Gastrocnemius medialis (tissue), 4 donors: ENCODE results near the gene NDUFA12. TPM values are rescaled to one million over a fixed set of nuclear protein-coding genes. Genes with fewer than 3 reads are reported as not detected.

Experiments used
- ATAC-seq, 2 donors: fragments of 150-250 bp; one replicate each; pipeline ENCODE4 v1.9.1; 2016
- DNase-seq, 2 donors: peaks; one replicate each; pipeline ENCODE4 v3.0.0-alpha.2; 2019
- H3K27ac ChIP-seq, 4 donors: fragments of 200-600 bp; sonication (generic); 1 replicate in 1 of 4; 2 replicates in 3 of 4; pipeline ENCODE4 v1.5.1; 2016 to 2018; ENCODE audit warnings: mild to moderate bottlenecking in 2 of 4, moderate library complexity in 1 of 4
- H3K27me3 ChIP-seq, 3 donors: fragments of 200-600 bp; sonication (generic) in 2 of 3; 1 replicate in 1 of 3; 2 replicates in 2 of 3; pipeline versions ENCODE4 v1.5.1 to v1.6.0; 2016 to 2019; ENCODE audit warnings: mild to moderate bottlenecking in 1 of 3, moderate library complexity in 1 of 3
- H3K36me3 ChIP-seq, 2 donors: fragments of 200-600 bp; sonication (generic) in 1 of 2; one replicate each; pipeline ENCODE4 v1.5.1; 2017 to 2018
- H3K4me1 ChIP-seq, 2 donors: fragments of 200-600 bp; sonication (generic) in 1 of 2; one replicate each; pipeline ENCODE4 v1.5.1; 2016 to 2017; ENCODE audit warnings: mild to moderate bottlenecking in 2 of 2
- H3K4me3 ChIP-seq, 4 donors: fragments of 200-600 bp; sonication (generic) in 3 of 4; 1 replicate in 1 of 4; 2 replicates in 3 of 4; pipeline ENCODE4 v1.5.1; 2016 to 2019; ENCODE audit warnings: mild to moderate bottlenecking in 2 of 4
- H3K9me3 ChIP-seq, 3 donors: fragments of 200-600 bp; sonication (generic) in 2 of 3; 1 replicate in 1 of 3; 2 replicates in 2 of 3; pipeline ENCODE4 v1.5.1; 2016 to 2019
- POLR2A ChIP-seq, 2 donors: fragments of 450-650 bp; IDR thresholded peaks; one replicate each; pipeline ENCODE4 v1.6.1; 2017; ENCODE audit warnings: antibody characterized with exemption in 2 of 2, mild to moderate bottlenecking in 2 of 2, moderate library complexity in 2 of 2
- in situ Hi-C, 4 donors: fragments of 200-750 bp; cut with MboI; loops; one replicate each; pipeline versions ENCODE4 v1.15.0 to v1.8.0; 2017; ENCODE audit warnings: low sequenced_read_pairs in 4 of 4
- intact Hi-C: fragments of 100-400 bp; cut with DNase I; formaldehyde crosslinking; loops from one replicate; pipeline ENCODE4 v1.15.1; 2023; ENCODE audit warnings: low total_unique reads
- total RNA-seq, 4 donors: library from RNA; depleted of rRNA; stranded (reverse); fragments of >200 nt; gene quantifications; one replicate each; pipeline versions ENCODE4 v1.1.0 to v1.2.3, GENCODE V29; 2016
- TF ChIP-seq, protein P1 (sequence below), 5 experiments: fragments of 450-650 bp in 3 of 5; fragments of 200-600 bp in 2 of 5; sonication (generic) in 2 of 5; IDR thresholded peaks in 4 of 5; conservative IDR thresholded peaks in 1 of 5; 1 replicate in 4 of 5; 2 replicates in 1 of 5; pipeline ENCODE4 v1.5.1; 2016 to 2019; ENCODE audit warnings: antibody characterized with exemption in 5 of 5, mild to moderate bottlenecking in 3 of 5, moderate library complexity in 3 of 5

NDUFA12 gene
- total RNA-seq, 4 donors from 2014 or later, result 225 to 382 (median 356) TPM

DNA sequence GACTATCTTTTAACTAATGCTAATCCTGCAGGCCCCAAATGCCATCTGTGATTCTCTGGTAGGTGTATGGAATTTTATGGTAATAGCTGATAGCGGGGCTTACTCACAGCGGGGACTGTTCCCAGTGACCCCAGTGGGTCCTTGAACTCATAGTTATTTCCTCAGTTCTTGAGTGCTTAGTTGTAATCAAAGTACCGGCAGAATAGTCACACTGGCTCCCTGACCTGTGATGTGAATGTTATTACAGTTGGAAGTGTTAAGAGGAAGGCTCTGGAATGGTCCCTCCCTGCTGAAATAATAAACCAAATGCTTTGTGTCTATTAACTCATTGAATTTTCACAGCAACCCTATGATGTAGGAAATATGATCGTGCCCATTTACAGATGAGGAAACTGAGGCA lies 78.3 kb downstream of the NDUFA12 start:
- Histone ChIP-seq H3K4me3 (no peak overlapping the region), H3K4me1 (no peaks in the 10 kb centered on the region), H3K27ac (no peak overlapping the region), H3K27me3 (no peaks in the 10 kb centered on the region), H3K36me3 (no peaks in the 10 kb centered on the region), H3K9me3 (no peaks in the 10 kb centered on the region)
- TF ChIP-seq POLR2A (IDR thresholded peaks at IDR 0.05), result no peak
- TF ChIP-seq, protein P1, sequence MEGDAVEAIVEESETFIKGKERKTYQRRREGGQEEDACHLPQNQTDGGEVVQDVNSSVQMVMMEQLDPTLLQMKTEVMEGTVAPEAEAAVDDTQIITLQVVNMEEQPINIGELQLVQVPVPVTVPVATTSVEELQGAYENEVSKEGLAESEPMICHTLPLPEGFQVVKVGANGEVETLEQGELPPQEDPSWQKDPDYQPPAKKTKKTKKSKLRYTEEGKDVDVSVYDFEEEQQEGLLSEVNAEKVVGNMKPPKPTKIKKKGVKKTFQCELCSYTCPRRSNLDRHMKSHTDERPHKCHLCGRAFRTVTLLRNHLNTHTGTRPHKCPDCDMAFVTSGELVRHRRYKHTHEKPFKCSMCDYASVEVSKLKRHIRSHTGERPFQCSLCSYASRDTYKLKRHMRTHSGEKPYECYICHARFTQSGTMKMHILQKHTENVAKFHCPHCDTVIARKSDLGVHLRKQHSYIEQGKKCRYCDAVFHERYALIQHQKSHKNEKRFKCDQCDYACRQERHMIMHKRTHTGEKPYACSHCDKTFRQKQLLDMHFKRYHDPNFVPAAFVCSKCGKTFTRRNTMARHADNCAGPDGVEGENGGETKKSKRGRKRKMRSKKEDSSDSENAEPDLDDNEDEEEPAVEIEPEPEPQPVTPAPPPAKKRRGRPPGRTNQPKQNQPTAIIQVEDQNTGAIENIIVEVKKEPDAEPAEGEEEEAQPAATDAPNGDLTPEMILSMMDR (IDR thresholded peaks at IDR 0.05 in 4 of 5, conservative IDR thresholded peaks at IDR 0.05 in 1 of 5), result no peak
- in situ Hi-C loops, result no loop called here
- intact Hi-C loops, result no loop called here
- ATAC-seq (no peak), DNase-seq (no peak)

DNA sequence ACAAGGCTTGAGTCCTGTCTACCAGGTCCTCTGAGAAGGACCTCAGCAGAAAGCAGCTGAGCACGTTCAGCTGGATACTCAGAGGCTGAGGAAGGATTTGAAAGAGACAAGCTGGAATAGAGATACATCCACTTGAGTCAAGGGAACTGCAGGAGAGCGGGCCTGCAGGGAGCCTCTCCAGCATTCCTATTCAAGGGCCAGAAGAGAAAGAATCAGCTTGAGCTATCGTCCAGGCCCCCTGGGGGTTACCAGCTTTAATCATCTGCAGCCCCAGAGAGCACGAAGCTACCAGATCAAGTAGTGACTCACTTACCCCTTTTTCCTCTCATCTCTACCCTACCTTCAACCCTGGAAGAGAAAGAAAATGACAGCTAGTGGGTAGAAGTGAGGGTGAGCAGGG lies 80.9 kb downstream of the NDUFA12 start:
- Histone ChIP-seq H3K27ac (no peak overlapping the region), H3K27me3 (no peaks in the 10 kb centered on the region), H3K4me3 (no peak overlapping the region), H3K4me1 (no peaks in the 10 kb centered on the region), H3K36me3 (no peaks in the 10 kb centered on the region), H3K9me3 (no peaks in the 10 kb centered on the region)
- intact Hi-C loops, result no loop called here
- in situ Hi-C loops, result no loop called here
- DNase-seq, result no peak
- TF ChIP-seq, protein P1 (IDR thresholded peaks at IDR 0.05 in 4 of 5, conservative IDR thresholded peaks at IDR 0.05 in 1 of 5), result no peak
- TF ChIP-seq POLR2A (IDR thresholded peaks at IDR 0.05), result no peak
- no peak for ATAC-seq

Other genes starting within 250 kb of the NDUFA12 start
- gene NR2C1, start 69.9 kb upstream of the NDUFA12 start, total RNA-seq, result 10 to 100 TPM; 16.2 to 48.8 (median 22.5) TPM
- gene FGD6, start 213.8 kb upstream of the NDUFA12 start, total RNA-seq, result 1 to 10 TPM; 2.9 to 8.4 (median 4.4) TPM
- 100 to 1,000 TPM; 100 to 131 (median 118) TPM for gene VEZT, start 214.1 kb upstream of the NDUFA12 start, total RNA-seq